Measurements from ENCODE around the gene GREM2.

The GREM2 gene

GRCh38 chr1:240611619-240612480 lies at the start of gene GREM2:
TSS of gene GREM2 (minus strand) at chr1:240612155. CDS start at chr1:240493475, 118,680 bp downstream.
- DNase-seq (ENCODE audit: low read depth): peak; percentile 92

- peak; percentile 7 for DNase-seq (ENCODE audit: low read depth)
Observed at GRCh38 chr1:240658312-240658960, 46.5 kb upstream of the GREM2 start.

GRCh38 chr1:240656531-240656930 lies 44.6 kb upstream of the GREM2 start:
- DNase-seq (ENCODE audit: low read depth): no peak

GRCh38 chr1:240652961-240653409 lies 41.0 kb upstream of the GREM2 start:
- DNase-seq (ENCODE audit: low read depth): no peak

GRCh38 chr1:240652549-240652948 lies 40.6 kb upstream of the GREM2 start:
- no peak for DNase-seq (ENCODE audit: low read depth)

GRCh38 chr1:240650877-240651276 lies 38.9 kb upstream of the GREM2 start:
- no peak for DNase-seq (ENCODE audit: low read depth)

GRCh38 chr1:240649733-240650721 lies 38.1 kb upstream of the GREM2 start:
- no peak for DNase-seq (ENCODE audit: low read depth)

GRCh38 chr1:240646571-240647240 lies 34.8 kb upstream of the GREM2 start:
- no peak for DNase-seq (ENCODE audit: low read depth)

GRCh38 chr1:240644732-240645131 lies 32.8 kb upstream of the GREM2 start:
- no peak for DNase-seq (ENCODE audit: low read depth)

GRCh38 chr1:240635466-240636256 lies 23.7 kb upstream of the GREM2 start:
- DNase-seq (ENCODE audit: low read depth): no peak

- DNase-seq (ENCODE audit: low read depth): no peak
Observed at GRCh38 chr1:240630409-240630808, 18.5 kb upstream of the GREM2 start.

GRCh38 chr1:240621249-240621648 lies 9.3 kb upstream of the GREM2 start:
- DNase-seq (ENCODE audit: low read depth): no peak

- DNase-seq (ENCODE audit: low read depth): no peak
Observed at GRCh38 chr1:240619906-240620621, 8.1 kb upstream of the GREM2 start.

GRCh38 chr1:240619357-240619756 lies 7.4 kb upstream of the GREM2 start:
- no peak for DNase-seq (ENCODE audit: low read depth)

- no peak for DNase-seq (ENCODE audit: low read depth)
Observed at GRCh38 chr1:240618946-240619345, 7.0 kb upstream of the GREM2 start.

- DNase-seq (ENCODE audit: low read depth): no peak
Observed at GRCh38 chr1:240616018-240616417, 4.1 kb upstream of the GREM2 start.

GRCh38 chr1:240613356-240614142 lies 1.6 kb upstream of the GREM2 start:
- no peak for DNase-seq (ENCODE audit: low read depth)

- DNase-seq (ENCODE audit: low read depth): no peak
Observed at GRCh38 chr1:240612811-240613210, 856 bp upstream of the GREM2 start.

- no peak for DNase-seq (ENCODE audit: low read depth)
Observed at GRCh38 chr1:240611228-240611618, 732 bp downstream of the GREM2 start.

Data from iris pigment epithelial cell (primary cell).